H1 (cell line): ENCODE measurements around the gene ATG5.
A peak's percentile ranks its signal among the peaks of the same experiment; 100 is the strongest.

ENCODE experiments used
- ASH2L ChIP-seq: fragments of 200-600, 300-600 bp; sonication (generic); IDR thresholded peaks from one replicate; pipeline ENCODE4 v1.7.1; 2017; ENCODE audit warnings: low read length
- CTCF ChIP-seq, 3 experiments: IDR thresholded peaks; 1 replicate in 2 of 3; 2 replicates in 1 of 3; pipeline versions ENCODE4 v1.5.1 to v1.6.1; 2011; ENCODE audit warnings: low read length in 3 of 3, mild to moderate bottlenecking in 3 of 3, inconsistent platforms in 2 of 3, low read depth in 1 of 3, moderate library complexity in 1 of 3; ENCODE audit not compliant: insufficient read depth in 1 of 3; ENCODE audit errors: control extremely low read depth in 1 of 3
- E2F6 ChIP-seq: IDR thresholded peaks from 2 replicates; pipeline ENCODE4 v1.6.1; 2012; ENCODE audit warnings: inconsistent platforms
- EP300 ChIP-seq, 2 experiments: IDR thresholded peaks; 1 replicate in 1 of 2; 2 replicates in 1 of 2; pipeline ENCODE4 v1.6.1; 2011 to 2012; ENCODE audit warnings: low read depth in 2 of 2, low read length in 2 of 2, mild to moderate bottlenecking in 2 of 2, borderline replicate concordance in 1 of 2, inconsistent platforms in 1 of 2, moderate library complexity in 1 of 2
- EZH2 ChIP-seq: fragments of 200-600 bp; sonication (generic); IDR thresholded peaks from 2 replicates; pipeline ENCODE4 v1.7.1; 2012; ENCODE audit warnings: low read depth, mild to moderate bottlenecking, moderate library complexity, low read length, inconsistent platforms; ENCODE audit not compliant: severe bottlenecking
- JUND ChIP-seq: IDR thresholded peaks from 2 replicates; pipeline ENCODE4 v1.6.1; 2011; ENCODE audit warnings: mild to moderate bottlenecking, improper control_type of control experiment, low read length
- PHF8 ChIP-seq: fragments of 200-600 bp; sonication (generic); conservative IDR thresholded peaks from 2 replicates; pipeline ENCODE4 v1.7.1; 2012; ENCODE audit warnings: low read depth, mild to moderate bottlenecking, inconsistent platforms, low read length, moderate library complexity
- POLR2A ChIP-seq, 2 experiments: IDR thresholded peaks; 1 replicate in 1 of 2; 2 replicates in 1 of 2; pipeline ENCODE4 v1.6.1; 2011; ENCODE audit warnings: low read depth in 2 of 2, low read length in 2 of 2, mild to moderate bottlenecking in 2 of 2; ENCODE audit errors: control extremely low read depth in 1 of 2
- RAD21 ChIP-seq, 2 experiments: IDR thresholded peaks in 1 of 2; conservative IDR thresholded peaks in 1 of 2; 2 replicates each; pipeline ENCODE4 v1.6.1; 2011; ENCODE audit warnings: low read depth in 2 of 2, low read length in 2 of 2, improper control_type of control experiment in 1 of 2, inconsistent platforms in 1 of 2, mild to moderate bottlenecking in 1 of 2, moderate library complexity in 1 of 2
- SIX5 ChIP-seq: IDR thresholded peaks from 2 replicates; pipeline ENCODE4 v1.6.1; 2011; ENCODE audit warnings: mild to moderate bottlenecking, low read depth, low read length
- SRF ChIP-seq: IDR thresholded peaks from 2 replicates; pipeline ENCODE4 v1.6.1; 2011; ENCODE audit warnings: mild to moderate bottlenecking, low read depth, low read length, moderate library complexity
- USF2 ChIP-seq: IDR thresholded peaks from 2 replicates; pipeline ENCODE4 v1.6.1; 2011; ENCODE audit warnings: low read length, improper control_type of control experiment

- TF ChIP-seq CTCF (IDR thresholded peaks at IDR 0.05; ENCODE audit: control extremely low read depth in 1 of 3, insufficient read depth in 1 of 3, low read depth in 1 of 3, low read length in 3 of 3) (peak; percentile 55 to 81 (median 76)), JUND (no peak), PHF8 (no peak), ASH2L (no peak), EP300 (IDR thresholded peaks at IDR 0.05; ENCODE audit: borderline replicate concordance in 1 of 2, low read depth in 2 of 2, low read length in 2 of 2) (no peak), USF2 (no peak), SRF (no peak), RAD21 (IDR thresholded peaks at IDR 0.05 in 1 of 2, conservative IDR thresholded peaks at IDR 0.05 in 1 of 2; ENCODE audit: low read depth in 2 of 2, low read length in 2 of 2) (peak; percentile 82 to 85), EZH2 (no peak), POLR2A (IDR thresholded peaks at IDR 0.05; ENCODE audit: control extremely low read depth in 1 of 2, low read depth in 2 of 2, low read length in 2 of 2) (no peak), E2F6 (no peak), SIX5 (no peak)
Measured at GRCh38 chr6:106339334-106340029, 13.9 kb upstream of the ATG5 start.
